MG63 (cell line): ENCODE results near the gene TNFSF4. TPM values are rescaled to one million over a fixed set of nuclear protein-coding genes. Genes with fewer than 3 reads are reported as not detected.

Source experiments
- DNase-seq: peaks from one replicate; pipeline ENCODE4 v3.0.0-alpha.2; 2020
- H3K27me3 ChIP-seq: fragments of 250-450 bp; sonication (Bioruptor Pico); 2 replicates; pipeline ENCODE4 v1.5.1; 2020; ENCODE audit warnings: mild to moderate bottlenecking, moderate library complexity
- H3K36me3 ChIP-seq: fragments of 250-450 bp; sonication (Bioruptor Pico); 2 replicates; pipeline ENCODE4 v1.5.1; 2020; ENCODE audit warnings: mild to moderate bottlenecking, moderate library complexity
- H3K4me3 ChIP-seq: fragments of 250-450 bp; sonication (Bioruptor Pico); 2 replicates; pipeline ENCODE4 v1.5.1; 2020; ENCODE audit warnings: mild to moderate bottlenecking, moderate library complexity
- H3K9me3 ChIP-seq: fragments of 250-450 bp; sonication (Bioruptor Pico); 2 replicates; pipeline ENCODE4 v1.5.1; 2020; ENCODE audit warnings: mild to moderate bottlenecking, moderate library complexity
- total RNA-seq: library from RNA; depleted of rRNA; stranded (reverse); fragments of >200 nt; shearing (Covaris generic); gene quantifications from 2 replicates; pipeline ENCODE4 v1.2.3, GENCODE V29; 2014; ENCODE audit warnings: low replicate concordance; rRNA removed

The TNFSF4 gene
- total RNA-seq, 1 experiment from 2014 or later: not detected

DNA sequence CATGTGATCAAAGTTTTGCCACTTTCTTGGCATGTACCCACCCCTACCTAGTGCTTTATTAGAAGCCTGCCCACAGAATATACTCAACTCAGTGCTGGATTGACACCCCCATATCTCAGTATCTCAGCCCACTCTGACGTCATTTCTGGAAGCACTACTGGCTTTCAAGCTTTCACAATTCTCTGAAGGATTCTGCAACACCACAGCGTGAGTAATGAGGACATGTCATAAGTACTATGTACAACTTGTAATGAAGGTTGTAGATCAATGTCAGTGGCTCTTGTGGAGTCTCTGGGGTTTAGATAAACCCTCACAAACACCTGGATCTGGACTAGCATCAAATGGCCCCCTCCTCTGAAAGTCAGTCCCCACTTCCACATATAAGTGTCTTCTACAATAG, 57.2 kb downstream of the TNFSF4 start:
- H3K4me3 ChIP-seq: no peak overlapping the region
- H3K27me3 ChIP-seq: no peaks in the 10 kb centered on the region
- DNase-seq: peak; percentile 15
- H3K36me3 ChIP-seq: no peaks in the 10 kb centered on the region
- peaks cover 18% of the 10 kb centered on the region for H3K9me3 ChIP-seq

DNA sequence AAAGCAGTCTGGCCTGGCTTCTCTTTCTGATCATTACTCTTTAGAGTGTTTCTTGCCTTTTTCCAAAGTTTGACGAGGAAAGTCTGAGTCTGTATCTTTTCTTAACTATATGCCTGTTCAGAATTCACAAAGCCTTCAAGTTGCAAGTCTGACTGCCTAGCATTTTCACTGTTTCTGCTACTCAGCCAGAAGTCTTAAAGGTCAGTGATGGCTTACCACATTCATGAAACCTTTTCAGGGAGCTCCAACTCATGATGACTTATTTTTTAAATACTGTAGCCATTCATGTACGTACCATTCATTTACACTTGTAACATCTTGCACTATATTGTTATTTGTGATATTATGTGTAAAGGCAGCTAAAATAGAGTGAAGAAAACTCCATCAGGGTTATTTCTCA, 58.2 kb downstream of the TNFSF4 start:
- Histone ChIP-seq H3K36me3 (no peaks in the 10 kb centered on the region), H3K9me3 (peaks cover 25% of the 10 kb centered on the region), H3K4me3 (no peak overlapping the region), H3K27me3 (no peaks in the 10 kb centered on the region)
- no peak for DNase-seq

DNA sequence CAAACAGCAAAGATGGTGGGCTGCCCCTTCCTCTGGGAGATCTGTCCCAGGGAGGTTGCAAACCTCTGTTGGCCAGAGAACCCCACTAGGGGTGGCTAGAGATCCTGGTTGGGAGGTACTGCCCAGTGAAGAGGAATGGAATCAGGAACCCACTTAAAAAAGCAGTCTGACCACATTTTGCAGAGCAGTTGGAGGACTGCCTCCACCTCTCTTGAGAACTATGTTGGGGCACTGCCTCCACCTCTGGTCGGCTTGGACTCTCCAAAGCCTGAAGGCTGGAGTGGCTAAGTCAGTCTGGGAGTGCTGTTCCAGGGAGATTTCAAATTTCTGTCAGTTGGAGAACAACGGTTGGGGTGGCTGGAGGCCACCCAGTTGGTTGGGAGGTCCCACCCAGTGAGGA, 58.6 kb downstream of the TNFSF4 start:
- DNase-seq: no peak
- Histone ChIP-seq H3K27me3 (no peaks in the 10 kb centered on the region), H3K9me3 (peaks cover 25% of the 10 kb centered on the region), H3K36me3 (no peaks in the 10 kb centered on the region), H3K4me3 (no peak overlapping the region)

DNA sequence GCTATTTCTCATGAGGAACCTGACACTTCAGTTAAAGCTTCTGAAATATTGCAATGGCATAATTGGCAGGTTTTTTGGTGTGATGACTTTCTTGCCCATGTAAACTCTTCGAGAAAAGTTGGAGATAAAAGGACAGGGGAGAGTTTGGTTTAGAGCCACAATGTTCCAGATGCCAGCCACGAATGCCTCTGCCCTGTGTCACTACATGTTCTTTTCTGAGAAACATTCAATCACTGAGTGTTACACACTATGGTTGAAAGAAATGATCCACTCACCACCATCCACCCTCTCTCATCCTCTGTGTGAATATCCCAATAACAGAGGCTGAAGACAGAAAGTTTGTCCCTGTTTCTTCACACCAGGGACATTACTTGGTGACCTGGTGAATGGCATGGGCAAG, 66.4 kb downstream of the TNFSF4 start:
- no peak for DNase-seq
- H3K36me3 ChIP-seq: no peaks in the 10 kb centered on the region
- no peak overlapping the region for H3K4me3 ChIP-seq
- peaks cover 15% of the 10 kb centered on the region for H3K9me3 ChIP-seq
- H3K27me3 ChIP-seq: no peaks in the 10 kb centered on the region

DNA sequence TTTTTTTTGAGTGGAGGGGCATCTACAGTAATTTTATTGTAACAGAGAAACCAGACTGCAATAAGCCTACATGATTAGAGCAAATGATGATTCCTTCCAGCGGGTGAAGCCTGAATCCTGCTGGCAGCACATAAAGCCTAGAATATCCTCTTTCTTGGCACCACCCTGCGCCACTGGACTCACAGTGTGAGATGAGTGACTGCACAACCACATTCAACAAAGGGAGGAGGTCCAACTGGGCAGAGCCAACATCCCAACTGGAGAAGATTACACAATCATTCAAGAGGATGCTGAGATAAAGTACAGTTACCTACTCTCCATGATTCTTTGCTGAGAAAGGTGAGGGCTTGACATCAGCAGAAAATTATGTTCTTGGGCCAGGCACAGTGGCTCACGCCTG, 67.4 kb downstream of the TNFSF4 start:
- H3K27me3 ChIP-seq: no peaks in the 10 kb centered on the region
- DNase-seq: peak; percentile 53
- H3K36me3 ChIP-seq: no peaks in the 10 kb centered on the region
- no peak overlapping the region for H3K4me3 ChIP-seq
- H3K9me3 ChIP-seq: peaks cover 4% of the 10 kb centered on the region; the same call in 1 of the 2 replicates

DNA sequence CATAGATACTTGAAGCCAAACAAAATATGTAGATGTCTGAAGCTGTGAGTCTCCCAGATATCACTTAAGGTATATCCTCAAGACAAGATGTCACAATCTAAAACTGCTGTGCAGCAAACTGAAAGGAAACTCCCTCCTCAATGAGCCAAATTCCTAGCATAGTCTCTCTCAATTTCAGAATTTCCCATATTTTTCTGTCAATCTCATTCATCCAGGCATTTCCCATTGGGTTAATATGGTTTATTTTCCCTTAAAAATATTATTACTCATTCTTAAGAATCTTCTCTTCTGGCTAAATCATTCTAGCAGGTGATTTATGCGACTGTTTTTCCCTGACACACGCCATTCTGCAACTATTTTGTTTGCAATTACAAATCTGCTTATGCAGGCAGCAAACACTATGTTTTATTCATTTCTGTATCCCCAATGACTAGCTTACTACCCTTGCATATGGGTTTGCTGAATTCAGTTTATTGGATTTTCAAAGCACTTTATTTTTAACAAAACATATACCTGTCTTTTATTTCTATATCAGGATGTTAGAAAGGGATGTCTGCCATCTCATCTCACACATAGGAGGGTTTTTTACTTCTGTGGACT, 69.9 kb downstream of the TNFSF4 start:
- Histone ChIP-seq H3K36me3 (no peaks in the 10 kb centered on the region), H3K9me3 (no peaks in the 10 kb centered on the region), H3K27me3 (no peaks in the 10 kb centered on the region), H3K4me3 (no peak overlapping the region)
- no peak for DNase-seq

DNA sequence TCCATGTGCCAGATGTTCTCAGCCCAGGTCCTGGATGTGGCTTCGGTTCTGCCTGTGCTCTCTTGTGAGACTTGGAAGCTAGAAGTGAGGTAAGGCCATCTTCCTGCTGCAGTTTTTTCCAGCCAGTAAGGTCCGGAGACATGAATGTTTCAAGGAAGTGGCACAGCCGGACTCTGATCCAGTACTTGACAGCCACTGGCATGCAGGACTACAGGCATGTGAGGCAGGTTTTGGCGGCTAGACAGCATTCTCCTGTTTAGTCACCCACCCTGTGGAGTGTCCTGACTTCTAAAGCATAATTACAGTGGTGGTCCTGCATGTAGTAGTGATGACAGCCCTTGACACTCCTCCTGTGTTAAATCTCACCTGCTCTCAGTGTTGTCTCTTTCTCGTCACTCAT, 72.3 kb downstream of the TNFSF4 start:
- H3K36me3 ChIP-seq: no peaks in the 10 kb centered on the region
- H3K4me3 ChIP-seq: no peak overlapping the region
- H3K9me3 ChIP-seq: no peaks in the 10 kb centered on the region
- H3K27me3 ChIP-seq: no peaks in the 10 kb centered on the region
- DNase-seq: peak; percentile 17

DNA sequence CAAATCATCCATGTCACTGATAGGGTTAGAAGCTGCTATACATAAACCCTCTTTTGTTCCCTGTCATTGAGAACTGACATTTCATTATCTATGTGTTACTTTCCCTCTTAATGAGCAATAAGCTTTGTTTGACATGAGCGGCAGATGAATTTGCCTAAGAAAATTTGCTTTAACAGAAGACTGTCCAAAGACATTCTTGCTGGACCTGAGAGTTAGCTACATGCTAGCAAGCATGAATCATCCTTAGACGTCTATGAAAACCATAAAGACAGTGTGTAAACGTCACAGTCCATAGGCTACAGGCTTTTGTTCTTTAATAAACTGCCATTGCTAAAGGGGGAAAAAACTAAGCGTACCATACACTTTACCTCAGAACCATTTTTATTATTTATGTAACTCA, 73.1 kb downstream of the TNFSF4 start:
- no peak for DNase-seq
- H3K27me3 ChIP-seq: no peaks in the 10 kb centered on the region
- H3K4me3 ChIP-seq: no peak overlapping the region
- H3K9me3 ChIP-seq: no peaks in the 10 kb centered on the region
- H3K36me3 ChIP-seq: no peaks in the 10 kb centered on the region

Other genes with a start within 250 kb of the TNFSF4 start
- not detected in 2 replicates for gene TNFSF18, start 156.4 kb downstream of the TNFSF4 start, total RNA-seq